Ishikawa (cell line): ENCODE data around the gene RNF157.

Source experiments
- CEBPB ChIP-seq: IDR thresholded peaks from 2 replicates; pipeline ENCODE4 v1.6.1; 2012
- EP300 ChIP-seq: IDR thresholded peaks from 2 replicates; pipeline ENCODE4 v1.6.1; 2012; ENCODE audit warnings: borderline replicate concordance
- NFIC ChIP-seq: IDR thresholded peaks from 2 replicates; pipeline ENCODE4 v1.6.1; 2012
- RAD21 ChIP-seq: IDR thresholded peaks from 2 replicates; pipeline ENCODE4 v1.6.1; 2012; ENCODE audit warnings: low read depth
- TEAD4 ChIP-seq: IDR thresholded peaks from 2 replicates; pipeline ENCODE4 v1.6.1; 2012
- YY1 ChIP-seq: IDR thresholded peaks from 2 replicates; pipeline ENCODE4 v1.6.1; 2012; ENCODE audit warnings: low read depth
- TF ChIP-seq, protein P1 (sequence below): IDR thresholded peaks from 2 replicates; pipeline ENCODE4 v1.6.1; 2012
- TF ChIP-seq, protein P2 (sequence below): IDR thresholded peaks from 2 replicates; pipeline ENCODE4 v1.6.1; 2012; ENCODE audit warnings: low read depth, mild to moderate bottlenecking
- TF ChIP-seq, protein P3 (sequence below): IDR thresholded peaks from 2 replicates; pipeline ENCODE4 v1.6.1; 2012

DNA sequence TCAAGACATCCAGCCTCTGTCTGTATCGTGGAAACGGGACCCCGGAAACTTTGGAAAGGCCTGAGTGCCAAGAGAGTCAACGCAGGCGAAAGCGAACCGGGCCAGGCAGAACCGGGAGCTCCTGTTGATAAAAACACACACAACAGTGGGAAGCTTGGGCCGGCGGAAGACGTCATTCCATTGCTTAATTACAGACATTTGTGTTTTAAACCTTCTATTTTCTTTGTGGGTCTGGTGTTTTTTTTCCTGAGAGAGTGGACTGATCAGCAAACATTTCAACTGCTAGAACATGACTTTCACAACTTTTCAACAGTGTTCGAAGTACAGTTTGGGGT, 878 bp upstream of the RNF157 start:
- TF ChIP-seq TEAD4 (no peak), NFIC (no peak), CEBPB (no peak), EP300 (no peak), YY1 (no peak), RAD21 (no peak; the same call in 1 of the 2 replicates)
- TF ChIP-seq, protein P1, sequence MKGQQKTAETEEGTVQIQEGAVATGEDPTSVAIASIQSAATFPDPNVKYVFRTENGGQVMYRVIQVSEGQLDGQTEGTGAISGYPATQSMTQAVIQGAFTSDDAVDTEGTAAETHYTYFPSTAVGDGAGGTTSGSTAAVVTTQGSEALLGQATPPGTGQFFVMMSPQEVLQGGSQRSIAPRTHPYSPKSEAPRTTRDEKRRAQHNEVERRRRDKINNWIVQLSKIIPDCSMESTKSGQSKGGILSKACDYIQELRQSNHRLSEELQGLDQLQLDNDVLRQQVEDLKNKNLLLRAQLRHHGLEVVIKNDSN: no peak
- TF ChIP-seq, protein P2, sequence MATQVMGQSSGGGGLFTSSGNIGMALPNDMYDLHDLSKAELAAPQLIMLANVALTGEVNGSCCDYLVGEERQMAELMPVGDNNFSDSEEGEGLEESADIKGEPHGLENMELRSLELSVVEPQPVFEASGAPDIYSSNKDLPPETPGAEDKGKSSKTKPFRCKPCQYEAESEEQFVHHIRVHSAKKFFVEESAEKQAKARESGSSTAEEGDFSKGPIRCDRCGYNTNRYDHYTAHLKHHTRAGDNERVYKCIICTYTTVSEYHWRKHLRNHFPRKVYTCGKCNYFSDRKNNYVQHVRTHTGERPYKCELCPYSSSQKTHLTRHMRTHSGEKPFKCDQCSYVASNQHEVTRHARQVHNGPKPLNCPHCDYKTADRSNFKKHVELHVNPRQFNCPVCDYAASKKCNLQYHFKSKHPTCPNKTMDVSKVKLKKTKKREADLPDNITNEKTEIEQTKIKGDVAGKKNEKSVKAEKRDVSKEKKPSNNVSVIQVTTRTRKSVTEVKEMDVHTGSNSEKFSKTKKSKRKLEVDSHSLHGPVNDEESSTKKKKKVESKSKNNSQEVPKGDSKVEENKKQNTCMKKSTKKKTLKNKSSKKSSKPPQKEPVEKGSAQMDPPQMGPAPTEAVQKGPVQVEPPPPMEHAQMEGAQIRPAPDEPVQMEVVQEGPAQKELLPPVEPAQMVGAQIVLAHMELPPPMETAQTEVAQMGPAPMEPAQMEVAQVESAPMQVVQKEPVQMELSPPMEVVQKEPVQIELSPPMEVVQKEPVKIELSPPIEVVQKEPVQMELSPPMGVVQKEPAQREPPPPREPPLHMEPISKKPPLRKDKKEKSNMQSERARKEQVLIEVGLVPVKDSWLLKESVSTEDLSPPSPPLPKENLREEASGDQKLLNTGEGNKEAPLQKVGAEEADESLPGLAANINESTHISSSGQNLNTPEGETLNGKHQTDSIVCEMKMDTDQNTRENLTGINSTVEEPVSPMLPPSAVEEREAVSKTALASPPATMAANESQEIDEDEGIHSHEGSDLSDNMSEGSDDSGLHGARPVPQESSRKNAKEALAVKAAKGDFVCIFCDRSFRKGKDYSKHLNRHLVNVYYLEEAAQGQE: no peak
- TF ChIP-seq, protein P3, sequence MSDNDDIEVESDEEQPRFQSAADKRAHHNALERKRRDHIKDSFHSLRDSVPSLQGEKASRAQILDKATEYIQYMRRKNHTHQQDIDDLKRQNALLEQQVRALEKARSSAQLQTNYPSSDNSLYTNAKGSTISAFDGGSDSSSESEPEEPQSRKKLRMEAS: no peak
